SK-N-SH (cell line): ENCODE results near the gene MRGPRE.

Experiments
- EZH2phosphoT487 ChIP-seq: fragments of 200-600 bp; sonication (generic); IDR thresholded peaks from 2 replicates; pipeline ENCODE4 v1.6.1; 2017; ENCODE audit warnings: low read depth, mixed run types, mild to moderate bottlenecking, antibody characterized with exemption, moderate library complexity, borderline replicate concordance
- JUND ChIP-seq: IDR thresholded peaks from 2 replicates; pipeline ENCODE4 v1.4.0; 2012
- MXI1 ChIP-seq: IDR thresholded peaks from 2 replicates; pipeline ENCODE4 v1.6.1; 2012; ENCODE audit warnings: mild to moderate bottlenecking, low read depth, low read length, improper control_type of control experiment
- POLR2AphosphoS5 ChIP-seq: IDR thresholded peaks from 2 replicates; pipeline ENCODE4 v1.6.1; 2012; ENCODE audit warnings: low read depth, low read length
- TF ChIP-seq, protein P1 (sequence below): IDR thresholded peaks from 2 replicates; pipeline ENCODE4 v1.4.0; 2012; ENCODE audit warnings: low read depth
- TF ChIP-seq, protein P2 (sequence below): fragments of 200-600 bp; sonication (generic); IDR thresholded peaks from 2 replicates; pipeline ENCODE4 v1.6.1; 2017; ENCODE audit warnings: antibody characterized with exemption, mild to moderate bottlenecking, moderate library complexity

DNA sequence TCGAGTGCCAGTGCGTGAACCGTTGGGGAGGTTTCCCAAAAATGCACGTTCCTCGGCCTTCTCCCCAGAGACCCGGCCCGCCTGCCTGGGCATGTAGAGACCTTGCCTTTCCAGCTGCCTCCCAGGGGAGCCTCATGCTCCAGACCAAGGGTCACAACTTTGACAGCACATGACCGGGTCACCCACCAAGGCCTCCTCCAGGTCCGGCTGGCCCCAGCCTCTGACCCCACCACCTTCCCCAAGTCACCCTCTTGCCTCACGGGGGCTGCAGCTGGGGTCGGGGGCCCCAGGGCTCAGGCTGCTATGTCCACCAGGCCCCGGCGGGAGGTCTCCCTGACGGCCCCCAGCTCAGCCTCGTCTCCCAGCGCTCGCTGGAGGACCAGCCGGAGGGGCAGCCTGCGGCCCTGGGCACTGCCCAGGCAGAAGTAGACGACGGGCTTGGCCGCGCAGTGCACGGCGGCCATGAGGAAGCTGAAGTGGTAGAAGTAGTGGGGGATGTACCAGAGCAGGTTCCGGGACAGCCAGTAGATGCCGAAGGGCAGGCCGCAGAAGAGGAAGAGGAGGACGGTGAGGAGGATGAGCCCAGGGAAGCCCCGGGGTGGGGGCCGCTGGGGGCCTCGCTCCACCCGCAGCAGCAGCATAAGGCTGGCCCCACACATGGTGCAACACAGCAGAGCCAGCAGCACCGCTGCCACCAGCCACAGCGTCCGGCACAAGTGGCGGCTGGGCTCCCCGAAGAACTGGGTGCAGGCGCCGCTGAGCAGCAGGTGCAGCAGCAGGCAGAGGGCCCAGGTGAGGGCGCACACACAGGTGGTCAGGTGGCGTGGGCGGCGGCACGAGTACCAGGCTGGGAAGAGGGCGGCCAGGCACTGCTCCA is 4.4 kb downstream of the MRGPRE start:
- TF ChIP-seq, protein P1, sequence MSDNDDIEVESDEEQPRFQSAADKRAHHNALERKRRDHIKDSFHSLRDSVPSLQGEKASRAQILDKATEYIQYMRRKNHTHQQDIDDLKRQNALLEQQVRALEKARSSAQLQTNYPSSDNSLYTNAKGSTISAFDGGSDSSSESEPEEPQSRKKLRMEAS = no peak
- TF ChIP-seq MXI1 (no peak), JUND (no peak), POLR2AphosphoS5 (no peak), EZH2phosphoT487 (no peak)
- TF ChIP-seq, protein P2, sequence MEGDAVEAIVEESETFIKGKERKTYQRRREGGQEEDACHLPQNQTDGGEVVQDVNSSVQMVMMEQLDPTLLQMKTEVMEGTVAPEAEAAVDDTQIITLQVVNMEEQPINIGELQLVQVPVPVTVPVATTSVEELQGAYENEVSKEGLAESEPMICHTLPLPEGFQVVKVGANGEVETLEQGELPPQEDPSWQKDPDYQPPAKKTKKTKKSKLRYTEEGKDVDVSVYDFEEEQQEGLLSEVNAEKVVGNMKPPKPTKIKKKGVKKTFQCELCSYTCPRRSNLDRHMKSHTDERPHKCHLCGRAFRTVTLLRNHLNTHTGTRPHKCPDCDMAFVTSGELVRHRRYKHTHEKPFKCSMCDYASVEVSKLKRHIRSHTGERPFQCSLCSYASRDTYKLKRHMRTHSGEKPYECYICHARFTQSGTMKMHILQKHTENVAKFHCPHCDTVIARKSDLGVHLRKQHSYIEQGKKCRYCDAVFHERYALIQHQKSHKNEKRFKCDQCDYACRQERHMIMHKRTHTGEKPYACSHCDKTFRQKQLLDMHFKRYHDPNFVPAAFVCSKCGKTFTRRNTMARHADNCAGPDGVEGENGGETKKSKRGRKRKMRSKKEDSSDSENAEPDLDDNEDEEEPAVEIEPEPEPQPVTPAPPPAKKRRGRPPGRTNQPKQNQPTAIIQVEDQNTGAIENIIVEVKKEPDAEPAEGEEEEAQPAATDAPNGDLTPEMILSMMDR = no peak
